ENCODE measurements around the gene KCND2. TPM values are rescaled to one million over a fixed set of nuclear protein-coding genes. Genes with fewer than 3 reads are reported as not detected.

KCND2 gene
- total and polyA plus RNA-seq, 2 of the 4 experiments (the other 2 are of a cell fraction) = under 0.01 TPM; not detected in 1

- Histone ChIP-seq H3K4ac (ENCODE audit: low read depth, low read length) (no peak overlapping the region), H3K56ac (ENCODE audit: extremely low read depth, insufficient read depth, low read length) (no peak overlapping the region), H2BK15ac (ENCODE audit: low read depth, low read length) (no peak overlapping the region), H2AFZ (replicated peaks; ENCODE audit: low read length, poor library complexity) (no peak overlapping the region), H2BK120ac (ENCODE audit: low read depth, low read length) (no peak overlapping the region), H3K27me3 (ENCODE audit: control insufficient read depth, insufficient read depth, low read length) (no peaks in the 10 kb centered on the region), H2BK5ac (ENCODE audit: low read depth, low read length, poor library complexity, severe bottlenecking) (no peak overlapping the region), H3K9ac (ENCODE audit: low read depth, low read length) (no peak overlapping the region), H3K9me1 (ENCODE audit: insufficient read depth, low read length) (no peaks in the 10 kb centered on the region), H3K18ac (ENCODE audit: low read depth, low read length) (no peak overlapping the region), H3K79me1 (ENCODE audit: low read depth in 1 of 2, low read length in 2 of 2) (no peaks in the 10 kb centered on the region), H4K5ac (ENCODE audit: low read depth, low read length) (no peak overlapping the region), H3K23ac (ENCODE audit: low read depth, low read length) (no peak overlapping the region), H3K27ac (ENCODE audit: insufficient read depth, low read length) (no peak overlapping the region), H2AK9ac (replicated peaks; ENCODE audit: low read depth, low read length, poor library complexity) (no peak overlapping the region), H3K9me3 (ENCODE audit: control insufficient read depth, insufficient read depth, low read length) (no peaks in the 10 kb centered on the region), H3K14ac (replicated peaks; ENCODE audit: low read depth, low read length) (no peak overlapping the region), H4K91ac (ENCODE audit: insufficient read depth, low read depth, low read length) (no peak overlapping the region), H4K20me1 (ENCODE audit: insufficient read depth, low read length) (no peaks in the 10 kb centered on the region), H2AK5ac (ENCODE audit: low read depth, low read length) (no peak overlapping the region), H4K8ac (ENCODE audit: low read depth in 2 of 2, low read length in 2 of 2) (no peak overlapping the region), H3K36me3 (ENCODE audit: control insufficient read depth, insufficient read depth, low read length) (no peaks in the 10 kb centered on the region), H3K4me3 (ENCODE audit: insufficient read depth, low read depth, low read length) (no peak overlapping the region), H3K4me1 (ENCODE audit: control insufficient read depth, insufficient read depth, low read length) (no peaks in the 10 kb centered on the region), H3K4me2 (ENCODE audit: low read depth, low read length) (no peak overlapping the region), H2BK20ac (ENCODE audit: low read depth, low read length) (no peak overlapping the region)
- ATAC-seq (ENCODE audit: low read depth) (no peak), DNase-seq (no peak)
- no TSS peak for BruUV-seq (replicated peaks)
- in situ Hi-C loops (cut with MboI; ENCODE audit: low sequenced_read_pairs) (no loop called here), dilution Hi-C loops (cut with HindIII; ENCODE audit: low sequenced_read_pairs, unreplicated experiment) (no loop called here), intact Hi-C loops (cut with micrococcal nuclease) (no loop called here)
- ChIA-PET POLR2A (ENCODE audit: unreplicated experiment) (no interaction called here), CTCF (no interaction called here)
- WGBS, 2 experiments (ENCODE audit: extremely low coverage in 2 of 2, insufficient read length in 1 of 2) = no CpG with 5 or more reads among the region's 1 CpG
- TF ChIP-seq ELK1 (IDR thresholded peaks at IDR 0.05; ENCODE audit: borderline replicate concordance, low read depth, low read length) = no peak
- no peak for TF ChIP-seq SMC3 (IDR thresholded peaks at IDR 0.05; ENCODE audit: low read depth, low read length)
- no peak for TF ChIP-seq BHLHE40 (IDR thresholded peaks at IDR 0.05; ENCODE audit: low read depth, low read length)
- no peak for TF ChIP-seq FOS (IDR thresholded peaks at IDR 0.05; ENCODE audit: low read depth, low read length)
- TF ChIP-seq MAFK (IDR thresholded peaks at IDR 0.05; ENCODE audit: low read depth, low read length) = no peak
- no peak for TF ChIP-seq CHD1 (IDR thresholded peaks at IDR 0.05; ENCODE audit: low read depth, low read length)
- TF ChIP-seq RFX5 (IDR thresholded peaks at IDR 0.05; ENCODE audit: low read depth, low read length) = no peak
- TF ChIP-seq POLR2A (IDR thresholded peaks at IDR 0.05; ENCODE audit: low read depth, low read length) = no peak
- no peak for TF ChIP-seq CTCF (conservative IDR thresholded peaks at IDR 0.05; ENCODE audit: low read depth, low read length)
- TF ChIP-seq CEBPB (IDR thresholded peaks at IDR 0.05; ENCODE audit: low read depth, low read length) = no peak
- TF ChIP-seq RCOR1 (IDR thresholded peaks at IDR 0.05; ENCODE audit: insufficient replicate concordance, low read length) = no peak
- TF ChIP-seq RAD21 (IDR thresholded peaks at IDR 0.05; ENCODE audit: low read length) = no peak
- TF ChIP-seq NFE2L2 (IDR thresholded peaks at IDR 0.05; ENCODE audit: low read depth, low read length) = no peak
These were observed 355.3 kb downstream of the KCND2 start for GRCh38 chr7:120628251-120628650.
